Measurements from ENCODE around the gene MBNL1.

Gene MBNL1

DNA sequence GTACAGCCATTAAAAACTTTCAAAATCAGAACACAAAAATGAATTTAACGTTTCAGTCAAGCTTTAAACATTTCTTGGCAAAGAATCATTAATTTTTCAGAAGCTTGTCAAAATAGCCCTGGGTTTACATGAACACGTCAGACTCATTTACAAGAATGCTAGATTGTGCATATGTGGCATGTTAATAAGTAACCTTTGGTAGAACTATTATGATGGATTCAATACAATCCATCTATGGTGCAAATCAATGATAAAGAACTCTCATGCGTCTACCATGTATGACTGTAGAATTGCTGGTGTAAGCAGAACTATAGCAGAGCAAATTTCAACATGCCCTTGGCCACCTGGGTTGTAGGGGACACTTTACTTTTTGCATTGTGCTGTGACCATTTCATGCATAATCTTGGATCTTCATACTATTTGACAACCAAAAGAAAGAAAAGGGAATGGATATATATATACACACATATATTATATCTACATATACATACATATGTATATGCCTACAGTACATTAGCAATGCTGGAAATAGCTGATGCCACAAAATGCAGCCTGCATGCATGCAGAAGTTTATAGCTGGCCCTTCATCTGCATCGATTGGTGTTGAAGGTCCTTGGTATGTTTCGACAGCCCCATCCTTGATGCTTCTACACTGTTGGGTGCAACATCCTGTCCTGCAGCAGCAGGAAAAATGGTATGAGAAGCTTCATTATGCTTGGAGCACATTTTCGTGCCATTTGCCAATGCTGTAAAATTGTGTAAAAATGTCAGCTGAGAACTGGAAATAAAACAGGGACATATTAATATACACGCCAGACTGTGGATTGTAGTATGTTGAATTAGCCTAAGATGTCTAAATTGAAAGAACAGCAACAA lies 189.0 kb downstream of the MBNL1 start:
- Mint-ChIP-seq H3K4me3 (peak overlapping the region; percentile 42), H3K27ac (peak overlapping the region; percentile 20), H3K27me3 (ENCODE audit: low read depth) (no peaks in the 10 kb centered on the region), H3K9me3 (no peaks in the 10 kb centered on the region), H3K4me1 (ENCODE audit: low read depth) (peaks cover 25% of the 10 kb centered on the region), H3K36me3 (ENCODE audit: low read depth) (peaks cover 51% of the 10 kb centered on the region)
- DNase-seq (ENCODE audit: low spot score) = no peak

DNA sequence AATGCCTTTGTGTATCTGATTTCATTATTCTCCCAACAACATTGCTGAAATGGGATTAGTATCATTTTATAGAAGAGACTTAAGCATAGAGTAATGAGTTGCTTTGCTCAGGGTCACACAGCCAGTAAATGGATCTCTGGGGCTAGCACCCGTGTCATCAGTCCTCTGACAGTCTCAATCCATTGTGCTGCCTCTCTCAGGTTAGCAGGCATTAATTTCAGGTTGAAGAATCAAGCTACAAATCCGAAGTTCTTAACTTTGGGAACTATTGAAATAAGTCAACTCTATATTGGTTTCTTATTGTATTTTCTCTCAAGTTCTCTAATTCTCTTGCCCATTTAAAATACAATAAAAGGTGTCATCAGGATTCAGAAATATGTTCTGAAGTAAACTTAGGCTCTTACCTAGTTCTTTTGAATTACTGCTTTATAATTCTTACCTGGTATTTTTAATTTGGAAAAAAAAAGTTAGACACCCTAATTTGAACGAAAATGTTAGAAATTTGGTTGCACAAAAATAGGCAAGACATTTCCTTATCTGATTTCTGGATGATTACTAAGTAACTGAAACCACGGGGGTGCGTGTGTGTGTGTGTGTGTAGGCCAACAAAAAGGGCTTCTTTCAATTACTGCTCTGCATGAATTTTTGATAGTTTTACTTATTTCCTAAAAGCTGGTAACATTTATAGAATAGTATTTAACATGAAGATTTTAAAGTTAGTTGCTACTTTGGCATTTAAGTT lies 189.8 kb downstream of the MBNL1 start:
- peaks cover 53% of the 10 kb centered on the region for H3K36me3 Mint-ChIP-seq (ENCODE audit: low read depth)

GRCh38 chr3:152459118-152459515 lies 190.4 kb downstream of the MBNL1 start:
- Mint-ChIP-seq H3K4me1 (ENCODE audit: low read depth) (peaks cover 22% of the 10 kb centered on the region), H3K9me3 (no peaks in the 10 kb centered on the region), H3K27me3 (ENCODE audit: low read depth) (no peaks in the 10 kb centered on the region), H3K36me3 (ENCODE audit: low read depth) (peaks cover 54% of the 10 kb centered on the region), H3K4me3 (no peak overlapping the region), H3K27ac (no peak overlapping the region)
- no peak for DNase-seq (ENCODE audit: low spot score)

More for the DNA sequence above, 189.8 kb downstream of the MBNL1 start:
- peak overlapping the region; percentile 42 for H3K4me3 Mint-ChIP-seq
- H3K27me3 Mint-ChIP-seq (ENCODE audit: low read depth) = no peaks in the 10 kb centered on the region
- peak; percentile 47 for DNase-seq (ENCODE audit: low spot score)
- H3K4me1 Mint-ChIP-seq (ENCODE audit: low read depth) = peaks cover 25% of the 10 kb centered on the region
- peak overlapping the region; percentile 4 for H3K27ac Mint-ChIP-seq
- no peaks in the 10 kb centered on the region for H3K9me3 Mint-ChIP-seq

- Mint-ChIP-seq H3K4me3 (no peak overlapping the region), H3K9me3 (no peaks in the 10 kb centered on the region), H3K27me3 (ENCODE audit: low read depth) (no peaks in the 10 kb centered on the region), H3K4me1 (ENCODE audit: low read depth) (peaks cover 21% of the 10 kb centered on the region), H3K27ac (no peak overlapping the region), H3K36me3 (ENCODE audit: low read depth) (peaks cover 52% of the 10 kb centered on the region)
- no peak for DNase-seq (ENCODE audit: low spot score)
These were observed 190.8 kb downstream of the MBNL1 start for GRCh38 chr3:152459572-152459971.

DNA sequence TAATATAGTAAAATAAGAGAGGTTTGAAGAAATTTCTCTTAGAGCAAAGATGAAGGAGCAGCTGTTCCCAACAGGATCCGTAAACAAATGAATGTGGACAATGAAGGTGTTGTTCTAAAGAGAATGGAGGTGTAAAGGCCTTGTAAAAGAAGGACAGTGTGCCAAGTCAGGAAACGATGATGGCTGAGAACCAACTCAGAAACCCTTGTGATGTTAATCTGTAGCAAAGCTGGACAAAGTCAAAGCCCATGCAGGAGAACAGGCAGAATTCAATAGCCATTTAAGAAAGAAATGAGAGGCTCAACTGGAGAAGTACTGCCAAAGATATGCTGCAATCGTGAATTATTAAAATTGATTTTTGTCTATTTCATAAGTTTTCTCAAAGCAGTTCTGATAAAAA lies 192.2 kb downstream of the MBNL1 start:
- Mint-ChIP-seq H3K9me3 (no peaks in the 10 kb centered on the region), H3K4me1 (ENCODE audit: low read depth) (peaks cover 20% of the 10 kb centered on the region), H3K27ac (peak overlapping the region; percentile 47), H3K36me3 (ENCODE audit: low read depth) (peaks cover 56% of the 10 kb centered on the region), H3K4me3 (no peak overlapping the region), H3K27me3 (ENCODE audit: low read depth) (no peaks in the 10 kb centered on the region)
- DNase-seq (ENCODE audit: low spot score) = no peak

DNA sequence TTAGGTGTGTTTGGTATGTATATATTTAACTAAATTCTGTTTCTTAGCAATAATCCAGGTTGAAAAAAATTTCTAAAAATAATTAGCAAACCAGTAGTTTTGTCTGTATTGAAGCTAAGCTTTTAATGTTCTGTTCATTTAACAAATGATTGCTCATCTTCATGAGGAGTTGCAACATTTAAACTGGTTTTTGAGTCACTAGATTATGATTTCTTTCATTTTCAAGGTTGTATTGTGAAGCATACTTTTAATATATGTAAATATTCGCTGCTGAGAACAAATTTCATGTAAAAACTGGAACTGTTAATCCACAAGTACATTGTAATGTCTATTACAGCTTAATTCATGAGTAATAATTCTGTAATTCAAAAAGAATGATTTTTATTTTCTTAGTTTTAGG lies 192.7 kb downstream of the MBNL1 start:
- H3K36me3 Mint-ChIP-seq (ENCODE audit: low read depth) = peaks cover 54% of the 10 kb centered on the region
- H3K27ac Mint-ChIP-seq = no peak overlapping the region
- peaks cover 17% of the 10 kb centered on the region for H3K4me1 Mint-ChIP-seq (ENCODE audit: low read depth)
- no peaks in the 10 kb centered on the region for H3K9me3 Mint-ChIP-seq
- H3K27me3 Mint-ChIP-seq (ENCODE audit: low read depth) = no peaks in the 10 kb centered on the region
- no peak overlapping the region for H3K4me3 Mint-ChIP-seq
- DNase-seq (ENCODE audit: low spot score) = no peak

DNA sequence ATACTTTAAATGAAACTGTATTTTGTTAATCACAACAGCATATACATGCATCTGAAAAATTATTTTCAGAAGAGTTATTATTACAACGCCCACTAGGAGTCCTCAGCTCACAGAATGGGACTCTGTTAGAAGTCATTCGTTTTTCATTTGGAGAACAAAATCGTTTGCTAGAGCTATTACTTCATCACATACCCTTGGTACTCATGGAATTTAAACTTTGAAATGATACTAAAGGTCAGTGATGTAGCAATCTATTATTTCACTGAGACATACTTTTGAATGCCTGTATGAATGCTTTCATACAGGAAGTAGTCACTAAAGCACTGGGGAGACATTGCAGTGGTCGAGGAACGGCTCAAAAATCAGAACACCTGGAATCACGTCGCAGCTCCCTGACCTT lies 198.1 kb downstream of the MBNL1 start:
- Mint-ChIP-seq H3K27ac (peak overlapping the region; percentile 57), H3K36me3 (ENCODE audit: low read depth) (peaks cover 30% of the 10 kb centered on the region), H3K4me1 (ENCODE audit: low read depth) (no peaks in the 10 kb centered on the region), H3K9me3 (no peaks in the 10 kb centered on the region), H3K27me3 (ENCODE audit: low read depth) (no peaks in the 10 kb centered on the region), H3K4me3 (no peak overlapping the region)
- DNase-seq (ENCODE audit: low spot score) = no peak

- H3K27me3 Mint-ChIP-seq (ENCODE audit: low read depth) = peaks cover 8% of the 10 kb centered on the region
- H3K4me3 Mint-ChIP-seq = no peak overlapping the region
- peaks cover 3% of the 10 kb centered on the region for H3K4me1 Mint-ChIP-seq (ENCODE audit: low read depth)
- no peak overlapping the region for H3K27ac Mint-ChIP-seq
- DNase-seq (ENCODE audit: low spot score) = no peak
- H3K9me3 Mint-ChIP-seq = no peaks in the 10 kb centered on the region
- peaks cover 16% of the 10 kb centered on the region for H3K36me3 Mint-ChIP-seq (ENCODE audit: low read depth)
These were observed 200.7 kb downstream of the MBNL1 start for GRCh38 chr3:152469248-152470025.

DNA sequence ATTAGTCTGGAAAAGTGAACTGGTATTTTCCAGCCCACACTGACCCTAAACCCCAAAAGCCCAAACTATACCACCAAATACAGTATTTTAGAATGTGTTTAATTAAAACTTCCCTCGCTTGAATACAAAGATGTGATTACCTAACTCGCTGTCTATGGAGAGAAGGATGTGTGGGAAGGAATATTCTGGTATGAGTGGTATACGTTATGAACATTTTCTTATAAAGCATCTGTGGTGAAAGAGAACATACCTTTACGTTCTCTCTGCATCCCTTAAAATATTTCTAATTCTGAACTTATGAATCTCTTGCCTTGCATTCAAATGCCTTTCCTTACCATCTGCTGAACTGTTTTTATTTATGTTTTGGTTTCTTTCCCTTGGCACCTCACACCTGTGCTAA lies 201.4 kb downstream of the MBNL1 start:
- Mint-ChIP-seq H3K27ac (no peak overlapping the region), H3K4me3 (no peak overlapping the region), H3K36me3 (ENCODE audit: low read depth) (peaks cover 12% of the 10 kb centered on the region), H3K9me3 (no peaks in the 10 kb centered on the region), H3K27me3 (ENCODE audit: low read depth) (peaks cover 11% of the 10 kb centered on the region), H3K4me1 (ENCODE audit: low read depth) (peaks cover 3% of the 10 kb centered on the region)
- DNase-seq (ENCODE audit: low spot score) = no peak

DNA sequence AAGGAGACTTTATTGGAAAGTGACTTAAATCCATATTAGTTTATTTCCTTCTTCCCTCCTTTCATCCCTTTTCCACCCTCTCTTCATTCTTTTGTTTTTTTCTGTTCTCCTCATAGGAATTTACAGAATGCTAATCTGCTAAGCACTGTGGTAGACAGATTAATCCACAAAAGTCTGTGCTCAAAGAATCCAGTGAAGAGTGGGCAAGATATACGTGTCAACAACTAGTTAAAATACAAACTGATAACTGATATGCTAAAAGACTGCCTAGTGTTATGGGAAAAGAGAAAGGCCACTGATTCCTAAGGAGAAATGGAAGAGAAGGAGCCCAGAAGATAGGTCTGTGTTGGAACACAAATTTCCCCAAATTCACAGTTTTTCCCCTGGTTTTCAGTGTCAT lies 202.2 kb downstream of the MBNL1 start:
- peaks cover 7% of the 10 kb centered on the region for H3K36me3 Mint-ChIP-seq (ENCODE audit: low read depth)
- H3K4me3 Mint-ChIP-seq = no peak overlapping the region
- no peak for DNase-seq (ENCODE audit: low spot score)
- H3K27ac Mint-ChIP-seq = no peak overlapping the region
- peaks cover 3% of the 10 kb centered on the region for H3K4me1 Mint-ChIP-seq (ENCODE audit: low read depth)
- peaks cover 11% of the 10 kb centered on the region for H3K27me3 Mint-ChIP-seq (ENCODE audit: low read depth)
- no peaks in the 10 kb centered on the region for H3K9me3 Mint-ChIP-seq

DNA sequence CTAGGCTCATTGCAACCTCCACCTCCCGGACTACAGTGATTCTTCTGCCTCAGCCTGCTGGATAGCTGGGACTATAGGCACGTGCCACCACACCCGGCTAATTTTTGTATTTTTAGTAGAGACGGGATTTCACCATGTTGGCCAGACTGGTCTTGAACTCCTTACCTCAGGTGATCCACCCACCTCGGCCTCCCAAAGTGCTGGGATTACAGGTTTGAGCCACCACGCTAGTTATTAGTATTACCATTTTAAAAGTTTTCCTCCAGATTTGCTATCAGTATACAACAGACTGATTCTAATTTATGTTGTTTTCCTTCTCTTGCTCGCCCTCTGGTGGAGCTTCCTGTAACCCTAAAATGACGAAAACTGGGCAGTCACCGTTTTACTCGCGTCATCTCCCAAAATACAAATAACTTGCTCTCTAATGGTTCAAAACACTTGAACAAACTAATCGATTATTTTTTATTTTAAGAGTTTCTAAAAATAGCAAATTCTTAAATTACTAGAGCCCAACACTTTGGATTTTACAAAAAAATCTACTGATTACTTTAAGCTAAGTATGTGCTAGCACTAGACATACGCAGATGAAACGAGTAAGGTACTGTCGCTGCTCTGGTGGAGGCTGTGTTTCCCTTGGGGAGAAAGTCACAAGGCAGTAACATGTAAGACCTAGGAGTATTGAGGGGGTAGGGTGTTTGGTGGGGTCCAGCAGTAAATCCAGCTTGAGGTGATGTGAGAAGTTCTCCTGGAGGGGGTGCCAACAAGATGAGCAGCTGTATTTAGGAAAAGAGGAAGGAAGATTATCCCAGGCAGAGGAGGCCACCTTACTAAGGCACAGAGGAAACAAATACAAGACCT lies 203.3 kb downstream of the MBNL1 start:
- H3K9me3 Mint-ChIP-seq = no peaks in the 10 kb centered on the region
- H3K4me3 Mint-ChIP-seq = peak overlapping the region; percentile 14
- peaks cover under 1% of the 10 kb centered on the region for H3K36me3 Mint-ChIP-seq (ENCODE audit: low read depth)
- peak overlapping the region; percentile 28 for H3K27ac Mint-ChIP-seq
- H3K27me3 Mint-ChIP-seq (ENCODE audit: low read depth) = peaks cover 11% of the 10 kb centered on the region
- peaks cover 3% of the 10 kb centered on the region for H3K4me1 Mint-ChIP-seq (ENCODE audit: low read depth)
- DNase-seq (ENCODE audit: low spot score) = peak; percentile 45

DNA sequence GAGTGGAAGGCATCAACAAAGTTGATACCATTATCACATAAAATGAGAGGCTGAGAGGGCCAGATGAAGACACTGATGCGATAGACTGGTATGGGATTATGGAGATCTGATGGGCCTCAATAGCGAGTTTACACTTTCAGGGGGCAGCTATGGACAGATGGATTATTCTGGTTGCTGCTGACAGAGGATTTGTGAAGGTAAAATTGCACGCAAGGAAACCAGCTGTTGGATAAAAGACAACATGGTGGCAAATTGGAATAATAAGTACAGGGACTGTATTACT lies 203.9 kb downstream of the MBNL1 start:
- no peak for DNase-seq (ENCODE audit: low spot score)
- Mint-ChIP-seq H3K4me3 (no peak overlapping the region), H3K9me3 (no peaks in the 10 kb centered on the region), H3K27me3 (ENCODE audit: low read depth) (peaks cover 13% of the 10 kb centered on the region), H3K27ac (peak overlapping the region; percentile 28), H3K36me3 (ENCODE audit: low read depth) (no peaks in the 10 kb centered on the region), H3K4me1 (ENCODE audit: low read depth) (peaks cover 3% of the 10 kb centered on the region)

DNA sequence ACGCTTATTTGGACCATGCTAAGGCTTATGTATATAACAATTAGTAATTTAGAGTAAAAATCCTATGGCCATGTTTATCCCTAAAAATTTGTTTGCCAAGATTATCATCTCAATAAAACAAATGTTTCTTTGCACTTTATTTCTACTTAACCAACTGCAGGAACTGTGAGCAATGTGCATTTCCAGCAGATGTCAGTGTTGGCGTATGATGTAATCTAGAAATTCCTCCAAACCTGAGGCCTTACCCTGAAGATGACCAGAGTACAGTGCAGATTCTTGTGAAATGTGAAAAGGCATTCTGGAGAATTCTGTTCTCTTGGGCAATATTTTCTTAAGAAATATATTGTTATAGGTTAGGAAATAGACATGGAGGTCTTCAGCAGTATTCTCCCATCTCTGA lies 205.9 kb downstream of the MBNL1 start:
- H3K27ac Mint-ChIP-seq = no peak overlapping the region
- H3K9me3 Mint-ChIP-seq = no peaks in the 10 kb centered on the region
- peaks cover 3% of the 10 kb centered on the region for H3K4me1 Mint-ChIP-seq (ENCODE audit: low read depth)
- peaks cover 22% of the 10 kb centered on the region for H3K27me3 Mint-ChIP-seq (ENCODE audit: low read depth)
- H3K4me3 Mint-ChIP-seq = no peak overlapping the region
- no peaks in the 10 kb centered on the region for H3K36me3 Mint-ChIP-seq (ENCODE audit: low read depth)
- DNase-seq (ENCODE audit: low spot score) = no peak

All from T-helper 2 cell treated with Interferon-gamma antibody and Interleukin-4, amounts not matched to agents 5 μg/mL and 100 μg/mL, for 36 hours (primary cell).